GM19099 (cell line): ENCODE data around the gene FAM181A.

Experiments
- POLR2A ChIP-seq: IDR thresholded peaks from 3 replicates; pipeline ENCODE4 v1.6.1; 2011; ENCODE audit warnings: low read depth; ENCODE audit not compliant: insufficient read length; ENCODE audit errors: extremely low read depth

The FAM181A gene

GRCh38 chr14:93959239-93960107, 32.3 kb downstream of the FAM181A start:
- TF ChIP-seq POLR2A: peak; percentile 69

GRCh38 chr14:93960108-93960475, 32.9 kb downstream of the FAM181A start:
- TF ChIP-seq POLR2A: no peak

- TF ChIP-seq POLR2A: no peak
Measured at GRCh38 chr14:93960774-93961438, 33.8 kb downstream of the FAM181A start.

DNA sequence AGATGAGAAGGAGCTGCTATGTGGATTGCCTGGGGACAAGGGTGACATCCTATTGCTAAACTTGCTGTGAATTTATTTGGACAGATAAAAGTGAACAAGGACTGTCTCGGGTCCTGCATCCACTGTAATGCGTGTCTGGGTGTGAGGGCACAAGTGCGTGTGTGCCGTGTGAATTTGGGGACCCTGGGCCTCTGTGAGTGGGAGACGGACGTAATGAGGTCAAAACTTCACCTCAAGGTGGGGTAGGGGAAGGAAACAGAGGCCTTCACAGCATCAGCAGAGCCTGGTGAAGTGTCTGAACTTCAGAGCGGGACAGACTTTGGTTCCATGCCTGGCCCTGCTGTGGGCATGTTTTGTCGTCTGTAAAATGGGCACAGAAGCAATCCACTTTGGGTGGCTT, 34.5 kb downstream of the FAM181A start:
- TF ChIP-seq POLR2A: no peak

- TF ChIP-seq POLR2A: peak; percentile 57
Measured at GRCh38 chr14:93962701-93963601, 35.8 kb downstream of the FAM181A start.

DNA sequence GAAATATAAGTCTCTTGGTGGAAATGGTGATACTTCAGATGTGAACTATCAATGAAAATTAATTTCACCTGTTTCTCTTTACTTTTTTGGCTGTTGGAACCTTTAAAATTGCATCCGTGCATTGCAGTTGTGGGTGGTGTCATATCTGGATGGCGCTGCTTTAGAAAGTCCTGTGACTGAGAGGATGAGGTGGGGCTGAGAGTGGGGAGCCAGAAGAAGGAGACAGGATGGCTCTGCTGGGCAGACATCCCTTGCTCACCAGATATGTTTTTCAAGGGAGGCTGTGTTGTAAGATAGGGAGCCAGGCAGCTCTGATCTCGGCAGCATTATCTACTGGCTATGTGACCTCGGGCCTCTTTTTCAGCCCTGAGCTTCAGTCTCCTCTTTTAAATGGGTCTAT, 36.5 kb downstream of the FAM181A start:
- TF ChIP-seq POLR2A: no peak

DNA sequence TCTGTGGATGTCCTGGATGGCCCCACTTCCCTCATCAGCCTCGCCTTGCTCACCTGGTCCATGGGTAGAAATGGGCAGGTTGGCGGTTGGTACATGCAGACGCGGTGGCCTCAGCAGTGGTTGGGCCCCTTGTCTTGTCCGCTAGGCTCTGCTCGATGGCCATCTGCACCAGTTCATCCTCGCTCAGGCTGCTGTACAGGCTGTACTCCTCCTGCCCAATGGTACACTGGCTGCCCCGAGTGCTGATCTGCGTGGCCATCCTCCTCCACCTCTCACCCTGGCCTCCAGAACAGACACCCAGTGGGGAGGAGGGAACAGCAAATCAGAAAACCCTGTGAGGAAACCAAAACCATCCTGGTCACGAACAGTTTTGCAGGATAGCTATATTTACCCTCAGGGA, 37.1 kb downstream of the FAM181A start:
- no peak for TF ChIP-seq POLR2A

DNA sequence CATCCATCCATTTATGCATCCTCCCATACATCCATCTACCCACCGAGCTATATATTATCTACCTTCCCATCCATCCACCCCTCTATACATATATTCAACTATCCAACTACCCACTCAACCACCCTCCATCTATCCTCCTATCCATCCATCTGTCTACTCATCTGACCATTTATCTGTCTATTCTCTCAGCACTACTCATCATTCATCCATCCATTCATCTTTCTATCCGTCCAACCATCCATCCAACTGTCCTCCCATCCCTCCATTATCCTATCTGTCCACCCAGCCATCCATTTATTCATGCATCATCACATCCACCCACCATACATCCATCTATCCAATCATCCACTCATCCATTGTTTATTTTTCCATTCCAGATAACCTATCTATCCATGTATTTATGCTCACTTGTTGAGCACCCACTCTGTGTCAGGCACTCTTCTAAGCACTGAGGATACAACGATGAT, 37.7 kb downstream of the FAM181A start:
- no peak for TF ChIP-seq POLR2A

GRCh38 chr14:93965287-93965821, 38.2 kb downstream of the FAM181A start:
- no peak for TF ChIP-seq POLR2A

GRCh38 chr14:93965946-93966474, 38.9 kb downstream of the FAM181A start:
- no peak for TF ChIP-seq POLR2A

DNA sequence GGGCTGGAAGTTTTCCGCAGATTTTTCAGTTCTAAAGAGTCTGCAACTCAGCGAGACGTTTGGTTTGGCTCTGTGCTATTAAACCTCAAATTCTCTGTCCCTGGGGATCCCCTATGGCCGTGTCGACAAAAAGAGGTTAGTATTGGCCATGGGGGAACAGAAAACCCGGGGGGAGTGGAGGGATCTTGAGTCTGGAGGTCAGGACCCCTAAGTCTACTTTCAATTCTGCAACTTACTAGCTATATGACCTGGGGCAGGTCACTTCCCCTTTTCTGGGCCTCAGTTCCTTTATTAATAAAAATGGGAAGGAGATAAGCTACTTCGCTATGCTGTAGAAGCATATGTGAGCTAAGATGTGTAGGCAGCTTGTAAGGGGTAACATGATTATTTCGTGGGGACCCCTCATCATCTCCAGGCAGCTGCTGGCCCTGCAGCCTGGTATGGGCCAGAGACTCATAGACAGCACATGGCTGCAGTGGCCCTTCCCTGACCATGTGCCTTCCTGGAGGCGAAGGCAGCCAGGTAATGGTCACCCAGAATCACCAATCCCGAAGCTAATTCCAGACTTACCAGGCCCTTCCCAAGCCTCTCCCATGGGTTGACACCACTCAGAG, 40.6 kb downstream of the FAM181A start:
- TF ChIP-seq POLR2A: no peak

- peak; percentile 16 for TF ChIP-seq POLR2A
Measured at GRCh38 chr14:93969082-93969828, 42.1 kb downstream of the FAM181A start.

DNA sequence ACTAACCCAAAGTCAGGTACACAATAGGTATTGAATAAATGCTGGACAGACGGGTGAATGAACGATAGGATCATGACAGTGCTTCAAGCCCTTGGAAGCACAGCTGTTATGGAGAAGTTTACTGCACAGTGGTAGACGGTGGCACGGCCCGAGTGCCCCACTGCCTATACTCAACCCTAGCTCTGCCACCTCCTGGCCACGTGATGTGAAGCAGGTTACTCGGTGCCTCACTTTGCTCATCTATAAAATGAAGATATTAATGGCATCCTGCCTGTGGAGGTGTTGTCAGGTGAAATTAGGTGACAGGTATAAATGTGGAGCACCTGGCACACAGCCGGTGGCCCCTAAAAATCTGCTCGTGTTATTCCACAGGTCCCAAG, 43.4 kb downstream of the FAM181A start:
- TF ChIP-seq POLR2A: no peak
